G401 (cell line): ENCODE data around the gene ALAS1. TPM values are rescaled to one million over a fixed set of nuclear protein-coding genes. Genes with fewer than 3 reads are reported as not detected.

Experiments used
- total RNA-seq: library from RNA; depleted of rRNA; stranded (reverse); fragments of >200 nt; shearing (Covaris generic); gene quantifications from 2 replicates; pipeline ENCODE4 v1.2.3, GENCODE V29; 2014; rRNA removed

ALAS1 gene
- total RNA-seq, 1 experiment from 2014 or later = 66.7 TPM

Other genes with a start within 250 kb of the ALAS1 start
- gene GPR62, start 242.8 kb upstream of the ALAS1 start, total RNA-seq = not detected in 2 replicates
- 57.1 and 80.7 TPM in 2 replicates for gene PCBP4, start 230.7 kb upstream of the ALAS1 start, total RNA-seq
- 6.5 and 9.9 TPM in 2 replicates for gene ABHD14B, start 224.1 kb upstream of the ALAS1 start, total RNA-seq
- gene ABHD14A, start 223.1 kb upstream of the ALAS1 start, total RNA-seq = 14.8 and 26.8 TPM in 2 replicates
- gene ACY1, start 214.6 kb upstream of the ALAS1 start, total RNA-seq = 103 and 242 TPM in 2 replicates
- 2,209 and 2,228 TPM in 2 replicates for gene RPL29, start 202.3 kb upstream of the ALAS1 start, total RNA-seq
- 14.6 and 16.8 TPM in 2 replicates for gene DUSP7, start 141.6 kb upstream of the ALAS1 start, total RNA-seq
- gene POC1A, start 43.7 kb upstream of the ALAS1 start, total RNA-seq = 22.8 and 32.2 TPM in 2 replicates
- 0.07 TPM in 1 of 2 replicates, not detected in the other for gene TLR9, start 27.5 kb downstream of the ALAS1 start, total RNA-seq
- 237 and 258 TPM in 2 replicates for gene TWF2, start 41.0 kb downstream of the ALAS1 start, total RNA-seq
- 0.43 and 1.4 TPM in 2 replicates for gene PPM1M, start 47.6 kb downstream of the ALAS1 start, total RNA-seq
- gene WDR82, start 80.5 kb downstream of the ALAS1 start, total RNA-seq = 89.2 and 115 TPM in 2 replicates
- gene GLYCTK, start 89.7 kb downstream of the ALAS1 start, total RNA-seq = 14.8 and 24.5 TPM in 2 replicates
- 1.2 and 2.5 TPM in 2 replicates for gene DNAH1, start 118.2 kb downstream of the ALAS1 start, total RNA-seq
- 149 and 194 TPM in 2 replicates for gene BAP1, start 211.8 kb downstream of the ALAS1 start, total RNA-seq
- 6.7 and 8.3 TPM in 2 replicates for gene PHF7, start 212.5 kb downstream of the ALAS1 start, total RNA-seq
- 0.10 and 0.98 TPM in 2 replicates for gene SEMA3G, start 246.9 kb downstream of the ALAS1 start, total RNA-seq